GM23248 (cell line): ENCODE measurements around the gene PTGR2. TPM values are rescaled to one million over a fixed set of nuclear protein-coding genes. Genes with fewer than 3 reads are reported as not detected.
A peak's percentile ranks its signal among the peaks of the same experiment; 100 is the strongest.
"Not testable (repeated sequence)": the region's sequence is repeated elsewhere in the genome, so short reads cannot be mapped to it uniquely, and the experiment has no call there.

ENCODE experiments used
- DNase-seq: peaks from one replicate; pipeline ENCODE4 v3.0.0-alpha.2; 2015
- H2AFZ ChIP-seq: fragments of 200-600 bp; sonication (generic); 2 replicates; pipeline ENCODE4 v1.6.1; 2016; ENCODE audit warnings: antibody characterized with exemption
- H3F3A ChIP-seq: fragments of 200-600 bp; sonication (generic); 2 replicates; pipeline ENCODE4 v1.6.1; 2016; ENCODE audit warnings: mild to moderate bottlenecking, antibody characterized with exemption, mixed run types; ENCODE audit not compliant: insufficient read depth
- H3K27ac ChIP-seq: fragments of 200-600 bp; sonication (generic); 2 replicates; pipeline ENCODE4 v1.5.1; 2016; ENCODE audit warnings: mild to moderate bottlenecking
- H3K27me3 ChIP-seq: fragments of 200-600 bp; sonication (generic); replicated peaks from 2 replicates; pipeline ENCODE4 v1.6.1; 2016; ENCODE audit warnings: mild to moderate bottlenecking; ENCODE audit not compliant: insufficient read depth
- H3K36me3 ChIP-seq: fragments of 200-600 bp; sonication (generic); 2 replicates; pipeline ENCODE4 v1.6.1; 2016; ENCODE audit warnings: low read depth, mild to moderate bottlenecking
- H3K4me1 ChIP-seq: fragments of 200-600 bp; sonication (generic); 2 replicates; pipeline ENCODE4 v1.6.1; 2016; ENCODE audit warnings: mild to moderate bottlenecking; ENCODE audit not compliant: insufficient read depth
- H3K4me2 ChIP-seq: fragments of 200-600 bp; sonication (generic); one replicate; pipeline ENCODE4 v1.6.1; 2016; ENCODE audit warnings: mild to moderate bottlenecking; ENCODE audit not compliant: unreplicated experiment
- H3K4me3 ChIP-seq: fragments of 200-600 bp; sonication (generic); 2 replicates; pipeline ENCODE4 v1.5.1; 2016; ENCODE audit warnings: mild to moderate bottlenecking
- H3K79me2 ChIP-seq: fragments of 200-600 bp; sonication (generic); 2 replicates; pipeline ENCODE4 v1.6.1; 2016; ENCODE audit warnings: mild to moderate bottlenecking; ENCODE audit not compliant: insufficient read depth
- H3K9ac ChIP-seq: fragments of 200-600 bp; sonication (generic); 2 replicates; pipeline ENCODE4 v1.6.1; 2016; ENCODE audit warnings: mild to moderate bottlenecking
- H3K9me2 ChIP-seq: fragments of 200-600 bp; sonication (generic); 2 replicates; pipeline ENCODE4 v1.6.1; 2016; ENCODE audit warnings: mixed run types, mild to moderate bottlenecking, moderate library complexity; ENCODE audit not compliant: insufficient read depth
- H3K9me3 ChIP-seq: fragments of 200-600 bp; sonication (generic); one replicate; pipeline ENCODE4 v1.6.1; 2017; ENCODE audit warnings: low read depth
- H4K20me1 ChIP-seq: fragments of 200-600 bp; sonication (generic); 2 replicates; pipeline ENCODE4 v1.6.0; 2016; ENCODE audit not compliant: insufficient read depth
- EZH2 ChIP-seq: fragments of 200-600 bp; sonication (generic); IDR thresholded peaks from 2 replicates; pipeline ENCODE4 v1.6.1; 2018; ENCODE audit warnings: antibody characterized with exemption, mild to moderate bottlenecking; ENCODE audit not compliant: insufficient read depth, poor library complexity, severe bottlenecking
- EZH2phosphoT487 ChIP-seq: fragments of 200-600 bp; sonication (generic); IDR thresholded peaks from 2 replicates; pipeline ENCODE4 v1.6.1; 2018; ENCODE audit warnings: antibody characterized with exemption, moderate library complexity, mild to moderate bottlenecking, low read depth; ENCODE audit not compliant: insufficient read depth
- WGBS, 2 experiments: methylation state at CpG; one replicate each; pipeline ENCODE4 v1.1.6; 2015 to 2017; ENCODE audit warnings: low lambda C conversion rate in 2 of 2, low coverage in 1 of 2; ENCODE audit errors: missing lambda C conversion rate in 2 of 2; 5-methylcytosine and 5-hydroxymethylcytosine counted together
- in situ Hi-C: fragments of 300-500 bp; cut with MboI; formaldehyde crosslinking; loops from 2 replicates; pipeline ENCODE4 v1.15.0; 2020
- polyA plus RNA-seq: library from polyadenylated mRNA; unstranded; fragments of >200 nt; fragmentation: Nextera tagmentation; extraction: Ambion mirVana; gene quantifications from 2 replicates; pipeline ENCODE4 v1.2.1, GENCODE V29; 2016
- total RNA-seq: library from RNA; depleted of rRNA; stranded (reverse); fragments of >200 nt; shearing (Covaris generic); gene quantifications from 2 replicates; pipeline ENCODE4 v1.2.3, GENCODE V29; 2014

Gene PTGR2
- total and polyA plus RNA-seq, 2 experiments from 2014 or later, result 7.5 to 9.4 TPM

GRCh38 chr14:73903028-73903427 is 51.4 kb downstream of the PTGR2 start:
- H3K36me3 ChIP-seq, result peaks cover 53% of the 10 kb centered on the region
- H3F3A ChIP-seq, result 0 out of 2 replicates have a peak, but pooled peaks cover 6% of the 10 kb centered on the region
- H3K9ac ChIP-seq, result no peak overlapping the region
- H3K4me1 ChIP-seq, result peaks cover 8% of the 10 kb centered on the region; the same call in 1 of the 2 replicates
- no peak overlapping the region for H3K4me2 ChIP-seq
- no peak overlapping the region for H2AFZ ChIP-seq
- peak; percentile 33 for DNase-seq
- H3K27ac ChIP-seq, result no peak overlapping the region
- WGBS, 2 experiments, result 75 to 77% methylated on average over 3 of the region's 3 CpGs
- no peak overlapping the region for H3K4me3 ChIP-seq
- H4K20me1 ChIP-seq, result no peaks in the 10 kb centered on the region
- H3K9me3 ChIP-seq, result no peaks in the 10 kb centered on the region
- H3K9me2 ChIP-seq, result no peaks in the 10 kb centered on the region
- H3K27me3 ChIP-seq, result no peaks in the 10 kb centered on the region
- peaks cover 67% of the 10 kb centered on the region for H3K79me2 ChIP-seq
- in situ Hi-C loops, result no loop called here
- no peak for TF ChIP-seq EZH2
- TF ChIP-seq EZH2phosphoT487, result no peak

GRCh38 chr14:73909681-73910080 is 58.0 kb downstream of the PTGR2 start:
- Histone ChIP-seq H3F3A (peaks cover 21% of the 10 kb centered on the region), H3K27me3 (no peaks in the 10 kb centered on the region), H3K9me2 (no peaks in the 10 kb centered on the region), H3K4me1 (0 out of 2 replicates have a peak, but pooled peaks cover 6% of the 10 kb centered on the region), H3K9me3 (no peaks in the 10 kb centered on the region), H3K4me2 (no peak overlapping the region), H3K79me2 (peaks cover 66% of the 10 kb centered on the region), H2AFZ (no peak overlapping the region), H4K20me1 (no peaks in the 10 kb centered on the region), H3K9ac (no peak overlapping the region), H3K4me3 (no peak overlapping the region), H3K36me3 (peaks cover 64% of the 10 kb centered on the region), H3K27ac (no peak overlapping the region)
- TF ChIP-seq EZH2 (no peak), EZH2phosphoT487 (no peak)
- in situ Hi-C loops, result no loop called here
- DNase-seq, result no peak
- WGBS, 2 experiments, result 100% methylated on average over 1 of the region's 1 CpG

GRCh38 chr14:73913256-73913655 is 61.6 kb downstream of the PTGR2 start:
- Histone ChIP-seq H3F3A (peaks cover 21% of the 10 kb centered on the region), H3K27ac (peak overlapping the region; percentile 15; the same call in 1 of the 2 replicates)

GRCh38 chr14:73916324-73916723 is 64.7 kb downstream of the PTGR2 start:
- in situ Hi-C loops, result no loop called here
- H4K20me1 ChIP-seq, result no peaks in the 10 kb centered on the region
- no peak overlapping the region for H3K9ac ChIP-seq
- H3K9me2 ChIP-seq, result no peaks in the 10 kb centered on the region
- no peak overlapping the region for H3K4me3 ChIP-seq
- 0 out of 2 replicates have a peak, but pooled peaks cover 5% of the 10 kb centered on the region for H3F3A ChIP-seq
- TF ChIP-seq EZH2phosphoT487 (no peak), EZH2 (no peak)
- H2AFZ ChIP-seq, result no peak overlapping the region
- no peak overlapping the region for H3K27ac ChIP-seq
- peaks cover 79% of the 10 kb centered on the region for H3K79me2 ChIP-seq
- H3K36me3 ChIP-seq, result peaks cover 43% of the 10 kb centered on the region
- no peaks in the 10 kb centered on the region for H3K27me3 ChIP-seq
- WGBS, 2 experiments, result 81 to 85% methylated on average over 6 of the region's 6 CpGs
- peaks cover 16% of the 10 kb centered on the region for H3K4me1 ChIP-seq
- no peak for DNase-seq
- no peak overlapping the region for H3K4me2 ChIP-seq
- H3K9me3 ChIP-seq, result no peaks in the 10 kb centered on the region

More at GRCh38 chr14:73913256-73913655, 61.6 kb downstream of the PTGR2 start:
- Histone ChIP-seq H2AFZ (no peak overlapping the region), H3K36me3 (peaks cover 47% of the 10 kb centered on the region), H3K79me2 (peaks cover 84% of the 10 kb centered on the region), H3K9ac (no peak overlapping the region), H3K4me2 (no peak overlapping the region), H3K4me3 (no peak overlapping the region), H3K9me2 (no peaks in the 10 kb centered on the region), H3K4me1 (peaks cover 16% of the 10 kb centered on the region), H3K9me3 (no peaks in the 10 kb centered on the region), H4K20me1 (no peaks in the 10 kb centered on the region), H3K27me3 (no peaks in the 10 kb centered on the region)
- in situ Hi-C loops, result no loop called here
- no peak for TF ChIP-seq EZH2phosphoT487
- no peak for TF ChIP-seq EZH2
- WGBS, 2 experiments, result 74% methylated on average over 3 of the region's 3 CpGs
- peak; percentile 44 for DNase-seq

GRCh38 chr14:73919457-73919856 is 67.8 kb downstream of the PTGR2 start:
- peaks cover 60% of the 10 kb centered on the region for H3K36me3 ChIP-seq
- DNase-seq, H3K9me2 ChIP-seq, H3K4me1 ChIP-seq, H3K4me2 ChIP-seq, H4K20me1 ChIP-seq, H3K9ac ChIP-seq, H2AFZ ChIP-seq, in situ Hi-C loops, H3K27me3 ChIP-seq, H3K9me3 ChIP-seq, H3K4me3 ChIP-seq, H3K27ac ChIP-seq, H3F3A ChIP-seq: not testable (repeated sequence)
- H3K79me2 ChIP-seq, result peaks cover 62% of the 10 kb centered on the region
- WGBS, 2 experiments, result 92 to 96% methylated on average over 2 of the region's 2 CpGs
